HG03108 (cell line): ENCODE results near the gene SETD2.
"Not testable (repeated sequence)": the region's sequence is repeated elsewhere in the genome, so short reads cannot be mapped to it uniquely, and the experiment has no call there.

ENCODE experiments used
- ATAC-seq: cut with Tn5 transposase; IDR thresholded peaks from one replicate; pipeline ENCODE4 v1.9.1; 2021; ENCODE audit warnings: moderate library complexity; ENCODE audit not compliant: unreplicated experiment

SETD2 gene

GRCh38 chr3:47102081-47102600, 61.8 kb downstream of the SETD2 start:
- no peak for ATAC-seq

DNA sequence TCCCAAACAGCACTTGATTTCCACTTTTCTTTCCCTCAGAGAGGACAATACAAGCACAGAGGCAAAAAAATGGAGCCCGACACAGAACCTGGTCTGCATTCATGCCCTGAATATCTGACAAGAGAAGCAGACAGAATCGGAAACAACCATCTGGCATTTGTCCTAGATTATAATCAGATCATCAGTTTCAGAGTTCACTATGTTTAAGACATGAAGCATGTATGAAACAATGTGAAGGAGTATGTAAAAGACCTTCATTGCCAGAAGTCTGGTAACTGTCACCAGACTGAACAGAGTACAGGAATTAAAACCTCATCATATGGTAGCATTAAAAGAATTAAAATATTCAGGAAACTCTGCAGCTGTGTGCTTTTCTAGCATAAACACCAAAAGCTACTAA, 65.0 kb downstream of the SETD2 start:
- ATAC-seq: no peak

- ATAC-seq: no peak
These were observed 66.0 kb downstream of the SETD2 start for GRCh38 chr3:47097864-47098263.

- no peak for ATAC-seq
These were observed 67.0 kb downstream of the SETD2 start for GRCh38 chr3:47096959-47097358.

- ATAC-seq: no peak
These were observed 71.8 kb downstream of the SETD2 start for GRCh38 chr3:47092090-47092489.

GRCh38 chr3:47089630-47090029, 74.3 kb downstream of the SETD2 start:
- ATAC-seq: no peak

DNA sequence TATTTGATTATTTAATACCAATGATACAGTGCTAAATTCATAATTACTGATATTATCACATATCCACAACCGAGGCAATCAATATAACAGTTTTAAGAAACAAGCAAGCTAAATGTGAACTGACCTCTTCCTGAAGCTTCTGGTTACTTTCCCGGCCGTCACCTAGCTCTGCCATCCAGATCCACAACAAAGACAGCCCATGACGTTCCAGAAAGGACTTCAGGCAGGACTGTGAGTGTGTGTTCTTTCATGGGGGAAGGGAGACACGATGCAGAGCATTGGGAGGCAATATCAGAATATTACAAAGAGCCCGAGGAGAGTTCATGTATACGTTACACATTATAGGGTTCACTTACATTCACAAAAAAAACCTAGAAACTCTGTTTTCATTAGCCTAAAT, 77.8 kb downstream of the SETD2 start:
- no peak for ATAC-seq

GRCh38 chr3:47083786-47084185, 80.1 kb downstream of the SETD2 start:
- ATAC-seq: no peak

- no peak for ATAC-seq
These were observed 81.4 kb downstream of the SETD2 start for GRCh38 chr3:47082519-47082918.

DNA sequence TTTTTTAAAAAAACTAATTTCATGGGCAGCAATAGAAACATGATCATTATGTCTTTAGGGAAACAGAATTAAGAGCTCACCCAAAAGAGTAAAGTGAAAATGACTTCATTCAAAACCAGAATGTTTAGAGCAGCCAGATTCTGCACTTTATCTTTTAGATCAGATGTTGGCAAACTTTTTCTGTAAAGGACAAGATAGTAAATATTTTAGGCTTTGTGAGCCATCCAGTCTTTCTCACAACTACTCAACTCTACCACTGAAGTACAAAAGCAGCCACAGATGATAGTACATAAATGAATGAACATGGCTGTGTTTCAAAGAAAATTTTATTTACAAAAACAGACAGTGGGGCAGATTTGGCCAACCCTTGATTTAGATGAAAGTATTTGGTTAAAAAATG, 84.5 kb downstream of the SETD2 start:
- no peak for ATAC-seq

GRCh38 chr3:47073685-47074084, 90.2 kb downstream of the SETD2 start:
- no peak for ATAC-seq

GRCh38 chr3:47070770-47071169, 93.1 kb downstream of the SETD2 start:
- ATAC-seq: no peak

- ATAC-seq: not testable (repeated sequence)
These were observed 97.7 kb downstream of the SETD2 start for GRCh38 chr3:47066259-47066658.

DNA sequence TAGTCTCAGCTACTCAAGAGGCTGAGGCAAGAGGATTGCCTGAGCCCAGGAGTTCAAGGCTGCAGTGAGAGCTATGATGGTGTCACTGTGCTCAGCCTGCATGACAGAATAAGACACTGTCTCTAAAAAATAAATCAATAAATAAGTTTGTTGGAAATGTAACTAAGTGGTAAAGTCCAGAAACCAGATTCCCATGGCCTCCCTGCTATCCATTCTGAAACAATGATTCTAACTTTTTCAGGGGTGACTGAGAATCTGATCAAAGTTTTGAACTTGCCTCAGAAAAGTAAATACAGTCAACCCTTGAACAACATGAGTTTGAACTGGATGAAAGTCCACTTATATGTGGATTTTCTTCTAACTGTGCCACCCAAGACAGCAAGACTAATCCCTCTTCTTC, 98.2 kb downstream of the SETD2 start:
- no peak for ATAC-seq

DNA sequence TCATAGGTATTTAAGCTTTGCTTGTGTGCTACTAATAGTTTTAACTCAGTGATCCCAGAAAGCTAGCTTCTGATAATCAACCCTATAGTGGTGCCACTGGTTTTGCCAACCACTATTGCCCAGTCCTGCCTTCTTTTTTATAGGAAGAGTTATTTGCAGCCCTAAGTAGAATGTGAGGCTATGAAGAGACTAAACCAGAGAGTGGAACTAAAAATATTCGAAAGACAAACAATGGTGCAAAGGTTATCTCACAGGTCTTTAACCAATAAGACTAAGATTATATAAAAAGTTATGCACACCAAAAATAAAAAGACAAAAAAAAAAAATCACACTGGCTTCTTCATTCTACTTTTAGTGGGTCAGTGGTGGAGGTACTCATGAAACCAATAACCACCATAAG, 98.9 kb downstream of the SETD2 start:
- ATAC-seq: no peak

DNA sequence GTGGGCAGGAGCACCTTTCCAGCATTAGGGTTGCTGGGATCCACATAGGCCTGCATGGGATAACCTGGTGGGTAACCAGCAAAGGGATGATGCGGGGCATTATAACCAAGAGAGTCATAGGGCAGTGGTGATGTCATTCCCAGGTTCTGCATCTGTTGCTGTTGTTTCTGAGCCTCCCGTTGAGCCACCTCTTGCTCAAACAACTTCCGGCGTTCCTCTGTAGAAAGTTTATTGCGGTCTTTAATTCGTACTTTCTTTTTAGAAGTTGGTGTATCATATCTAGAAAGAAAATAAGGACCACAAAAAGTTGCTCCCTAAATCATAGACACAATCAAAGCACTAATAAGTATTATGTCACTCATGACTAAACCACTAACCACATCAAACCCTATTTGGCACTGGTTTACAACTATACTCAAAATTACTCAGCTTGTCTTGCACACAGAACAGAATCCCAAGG, 106.7 kb downstream of the SETD2 start:
- ATAC-seq: no peak

GRCh38 chr3:47056705-47057104, 107.2 kb downstream of the SETD2 start:
- ATAC-seq: no peak

GRCh38 chr3:47054412-47054811, 109.5 kb downstream of the SETD2 start:
- no peak for ATAC-seq

DNA sequence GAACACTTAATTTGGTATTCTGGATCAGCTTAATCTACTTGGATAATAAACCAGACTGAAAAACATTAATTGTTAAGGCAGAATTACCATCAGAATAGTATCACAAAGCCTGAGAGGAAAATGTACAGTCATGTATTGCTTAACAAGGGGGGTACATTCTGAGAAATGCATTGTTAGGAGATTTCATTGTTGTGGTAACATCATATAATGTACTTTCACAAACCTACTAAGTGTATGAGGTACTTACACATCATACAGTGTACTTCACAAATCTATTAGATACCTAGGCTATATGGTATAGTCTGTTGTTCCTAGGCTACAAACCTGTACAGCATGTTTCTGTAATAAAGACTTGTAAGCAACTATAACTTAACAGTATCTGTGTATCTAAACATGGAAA, 116.2 kb downstream of the SETD2 start:
- no peak for ATAC-seq

GRCh38 chr3:47047069-47047468, 116.8 kb downstream of the SETD2 start:
- no peak for ATAC-seq

GRCh38 chr3:47042231-47042791, 121.6 kb downstream of the SETD2 start:
- no peak for ATAC-seq

- ATAC-seq: no peak
These were observed 122.8 kb downstream of the SETD2 start for GRCh38 chr3:47041114-47041513.

- ATAC-seq: not testable (repeated sequence)
These were observed 126.6 kb downstream of the SETD2 start for GRCh38 chr3:47037302-47037701.
